Karpas-422 (cell line): ENCODE results near the gene PCARE. TPM values are rescaled to one million over a fixed set of nuclear protein-coding genes. Genes with fewer than 3 reads are reported as not detected.

Experiments used
- DNase-seq: peaks from one replicate; pipeline ENCODE4 v3.0.0-alpha.2; 2015
- H2AFZ ChIP-seq: fragments of 200-600 bp; sonication (generic); 2 replicates; pipeline ENCODE4 v1.6.1; 2014; ENCODE audit warnings: antibody characterized with exemption, low read length, mixed read lengths
- H3K27ac ChIP-seq: fragments of 200-600 bp; sonication (generic); 2 replicates; pipeline ENCODE4 v1.5.1; 2014; ENCODE audit warnings: mild to moderate bottlenecking, low read length, moderate library complexity
- H3K27me3 ChIP-seq: fragments of 200-600 bp; sonication (generic); 2 replicates; pipeline ENCODE4 v1.6.1; 2014; ENCODE audit warnings: low read length, mixed read lengths
- H3K36me3 ChIP-seq: fragments of 200-600 bp; sonication (generic); 2 replicates; pipeline ENCODE4 v1.6.1; 2014; ENCODE audit warnings: low read length, mixed read lengths; ENCODE audit not compliant: insufficient read depth
- H3K4me1 ChIP-seq: fragments of 200-600 bp; sonication (generic); 2 replicates; pipeline ENCODE4 v1.6.1; 2014; ENCODE audit warnings: mild to moderate bottlenecking, low read length, mixed read lengths
- H3K4me2 ChIP-seq: fragments of 200-600 bp; sonication (generic); 2 replicates; pipeline ENCODE4 v1.6.1; 2014; ENCODE audit warnings: low read length, low read depth, mild to moderate bottlenecking; ENCODE audit not compliant: poor library complexity, severe bottlenecking
- H3K4me3 ChIP-seq: fragments of 200-600 bp; sonication (generic); 2 replicates; pipeline ENCODE4 v1.5.1; 2014; ENCODE audit warnings: mild to moderate bottlenecking, antibody characterized with exemption, low read length, mixed read lengths
- H3K79me2 ChIP-seq: fragments of 200-600 bp; sonication (generic); 2 replicates; pipeline ENCODE4 v1.6.1; 2014; ENCODE audit warnings: mild to moderate bottlenecking, low read length, mixed read lengths
- H3K9ac ChIP-seq: fragments of 200-600 bp; sonication (generic); 2 replicates; pipeline ENCODE4 v1.6.0; 2014; ENCODE audit warnings: low read length
- H3K9me2 ChIP-seq: fragments of 200-600 bp; sonication (generic), shearing (Covaris generic); replicated peaks from 2 replicates; pipeline ENCODE4 v1.6.0; 2014; ENCODE audit warnings: mild to moderate bottlenecking, low read length, moderate library complexity; ENCODE audit not compliant: insufficient read depth
- H3K9me3 ChIP-seq: fragments of 300-700, 200-600 bp; sonication (generic); 2 replicates; pipeline ENCODE4 v1.6.1; 2014; ENCODE audit warnings: low read length, mixed read lengths
- H4K20me1 ChIP-seq: fragments of 200-600 bp; sonication (generic); 2 replicates; pipeline ENCODE4 v1.6.1; 2014; ENCODE audit warnings: mild to moderate bottlenecking, antibody characterized with exemption, low read length, low read depth; ENCODE audit not compliant: insufficient read depth
- total RNA-seq: library from RNA; depleted of rRNA; stranded (reverse); fragments of >200 nt; shearing (Covaris generic); gene quantifications from 2 replicates; pipeline ENCODE4 v1.2.3, GENCODE V29; 2014; ENCODE audit warnings: low replicate concordance

Gene PCARE
- total RNA-seq, 1 experiment from 2014 or later, result not detected

DNA sequence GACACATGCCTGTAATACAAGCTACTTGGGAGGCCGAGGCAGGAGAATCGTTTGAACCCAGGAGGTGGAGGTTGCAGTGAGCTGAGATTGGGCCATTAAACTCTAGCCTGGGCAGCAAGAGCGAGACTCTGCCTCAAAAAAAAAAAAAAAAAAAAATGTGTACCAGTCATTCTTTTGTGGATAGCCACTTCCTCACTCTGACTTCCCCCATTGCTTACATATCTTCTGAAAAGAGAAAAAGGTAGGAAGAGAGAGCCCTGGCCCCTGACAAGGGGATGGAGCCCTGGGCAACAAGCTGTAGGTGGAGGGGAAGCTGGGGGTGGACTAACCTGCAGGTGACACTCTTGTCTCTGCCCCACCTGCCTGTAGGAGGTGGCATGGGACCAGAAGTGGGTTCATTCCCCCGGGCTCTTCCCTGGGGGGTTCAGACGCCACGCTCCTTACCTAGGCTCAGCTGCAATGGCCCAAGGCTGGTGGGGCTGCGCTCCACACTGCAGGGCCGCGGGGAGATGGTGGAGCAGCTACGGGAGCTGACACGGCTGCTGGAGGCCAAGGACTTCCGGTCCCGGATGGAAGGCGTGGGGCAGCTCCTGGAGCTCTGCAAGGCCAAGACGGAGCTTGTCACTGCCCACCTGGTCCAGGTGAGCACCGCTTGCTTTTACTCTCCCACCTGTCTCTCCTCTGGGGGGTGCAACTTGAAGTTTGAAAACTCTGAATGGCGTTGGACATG, 39.1 kb downstream of the PCARE start:
- no peak for DNase-seq
- no peaks in the 10 kb centered on the region for H3K4me1 ChIP-seq

DNA sequence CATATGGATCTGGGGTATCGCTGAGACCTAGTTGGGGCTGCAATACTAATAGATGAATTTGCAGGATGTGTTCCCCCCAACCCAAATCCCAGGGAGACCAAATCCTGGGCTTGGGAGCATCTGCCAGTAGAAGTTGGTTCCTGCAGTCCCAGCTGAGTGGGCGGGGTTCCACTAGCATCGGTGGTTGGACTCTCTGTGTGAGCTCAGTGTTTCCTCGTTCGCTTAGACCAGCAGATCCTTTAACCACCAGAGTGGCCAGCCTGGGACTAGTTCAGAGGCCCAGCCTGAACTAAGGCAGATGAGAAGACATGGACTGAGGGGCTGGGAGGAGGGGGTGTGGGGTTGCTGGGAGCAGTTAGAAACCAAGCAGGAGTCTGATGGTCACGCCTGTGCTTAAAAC, 40.7 kb downstream of the PCARE start:
- no peak overlapping the region for H3K4me3 ChIP-seq
- H4K20me1 ChIP-seq, result no peaks in the 10 kb centered on the region
- no peaks in the 10 kb centered on the region for H3K9me2 ChIP-seq
- H2AFZ ChIP-seq, result no peak overlapping the region
- H3K36me3 ChIP-seq, result no peaks in the 10 kb centered on the region
- H3K27ac ChIP-seq, result no peak overlapping the region
- no peaks in the 10 kb centered on the region for H3K27me3 ChIP-seq
- H3K9ac ChIP-seq, result no peak overlapping the region
- H3K4me2 ChIP-seq, result no peak overlapping the region
- no peak for DNase-seq
- no peaks in the 10 kb centered on the region for H3K79me2 ChIP-seq
- no peaks in the 10 kb centered on the region for H3K4me1 ChIP-seq
- H3K9me3 ChIP-seq, result no peaks in the 10 kb centered on the region

More for the DNA sequence above, 39.1 kb downstream of the PCARE start:
- Histone ChIP-seq H3K79me2 (no peaks in the 10 kb centered on the region), H3K4me3 (no peak overlapping the region), H2AFZ (no peak overlapping the region), H3K36me3 (no peaks in the 10 kb centered on the region), H3K9me3 (no peaks in the 10 kb centered on the region), H3K9me2 (no peaks in the 10 kb centered on the region), H3K4me2 (no peak overlapping the region), H3K27me3 (no peaks in the 10 kb centered on the region), H4K20me1 (no peaks in the 10 kb centered on the region), H3K27ac (no peak overlapping the region), H3K9ac (no peak overlapping the region)

DNA sequence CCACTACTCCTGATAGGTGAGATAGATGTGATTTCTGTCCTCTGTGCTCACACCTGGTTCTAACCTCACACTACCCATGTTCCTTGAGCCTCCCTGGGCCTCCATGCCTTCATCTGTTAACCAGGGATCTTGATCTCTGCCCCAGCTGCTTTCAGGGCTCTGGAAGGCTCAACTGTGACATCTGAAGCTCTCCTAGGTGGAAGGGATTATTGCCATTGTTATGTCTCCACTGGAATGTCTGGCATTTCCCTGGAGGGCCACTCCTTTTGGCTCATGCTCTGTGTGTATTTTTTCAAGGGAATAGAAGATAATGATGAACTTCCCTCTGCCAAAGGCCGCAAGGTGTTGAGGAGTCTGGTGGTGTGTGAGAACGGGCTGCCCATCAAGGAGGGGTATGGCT, 41.2 kb downstream of the PCARE start:
- no peaks in the 10 kb centered on the region for H3K36me3 ChIP-seq

GRCh38 chr2:29032189-29032588, 42.1 kb downstream of the PCARE start:
- H3K4me2 ChIP-seq, result no peak overlapping the region
- H4K20me1 ChIP-seq, result no peaks in the 10 kb centered on the region
- no peaks in the 10 kb centered on the region for H3K4me1 ChIP-seq
- H3K27me3 ChIP-seq, result no peaks in the 10 kb centered on the region
- H3K36me3 ChIP-seq, result no peaks in the 10 kb centered on the region
- H3K9me2 ChIP-seq, result no peaks in the 10 kb centered on the region
- no peak overlapping the region for H2AFZ ChIP-seq
- no peak for DNase-seq
- H3K9ac ChIP-seq, result no peak overlapping the region
- no peaks in the 10 kb centered on the region for H3K9me3 ChIP-seq
- no peak overlapping the region for H3K4me3 ChIP-seq
- no peaks in the 10 kb centered on the region for H3K79me2 ChIP-seq
- no peak overlapping the region for H3K27ac ChIP-seq

More for the DNA sequence above, 41.2 kb downstream of the PCARE start:
- no peaks in the 10 kb centered on the region for H3K27me3 ChIP-seq
- H3K4me2 ChIP-seq, result no peak overlapping the region
- no peak overlapping the region for H3K27ac ChIP-seq
- H2AFZ ChIP-seq, result no peak overlapping the region
- H4K20me1 ChIP-seq, result no peaks in the 10 kb centered on the region
- DNase-seq, result no peak
- H3K4me1 ChIP-seq, result no peaks in the 10 kb centered on the region
- H3K9me3 ChIP-seq, result no peaks in the 10 kb centered on the region
- no peak overlapping the region for H3K9ac ChIP-seq
- H3K4me3 ChIP-seq, result no peak overlapping the region
- H3K9me2 ChIP-seq, result no peaks in the 10 kb centered on the region
- no peaks in the 10 kb centered on the region for H3K79me2 ChIP-seq

- Histone ChIP-seq H3K4me3 (no peak overlapping the region), H2AFZ (no peak overlapping the region), H4K20me1 (no peaks in the 10 kb centered on the region), H3K27ac (no peak overlapping the region), H3K4me2 (no peak overlapping the region), H3K9me3 (no peaks in the 10 kb centered on the region), H3K27me3 (no peaks in the 10 kb centered on the region), H3K9ac (no peak overlapping the region), H3K4me1 (no peaks in the 10 kb centered on the region), H3K36me3 (no peaks in the 10 kb centered on the region), H3K9me2 (no peaks in the 10 kb centered on the region), H3K79me2 (no peaks in the 10 kb centered on the region)
- DNase-seq, result no peak
Observed at GRCh38 chr2:29031046-29031445, 43.3 kb downstream of the PCARE start.

GRCh38 chr2:29025711-29026110, 48.6 kb downstream of the PCARE start:
- no peak overlapping the region for H2AFZ ChIP-seq
- H3K27ac ChIP-seq, result no peak overlapping the region
- no peaks in the 10 kb centered on the region for H3K27me3 ChIP-seq
- H3K4me3 ChIP-seq, result no peak overlapping the region
- DNase-seq, result no peak
- no peaks in the 10 kb centered on the region for H3K4me1 ChIP-seq
- no peak overlapping the region for H3K4me2 ChIP-seq
- H3K9me3 ChIP-seq, result no peaks in the 10 kb centered on the region
- H3K36me3 ChIP-seq, result no peaks in the 10 kb centered on the region
- H3K9me2 ChIP-seq, result no peaks in the 10 kb centered on the region
- no peaks in the 10 kb centered on the region for H4K20me1 ChIP-seq
- no peak overlapping the region for H3K9ac ChIP-seq
- no peaks in the 10 kb centered on the region for H3K79me2 ChIP-seq

DNA sequence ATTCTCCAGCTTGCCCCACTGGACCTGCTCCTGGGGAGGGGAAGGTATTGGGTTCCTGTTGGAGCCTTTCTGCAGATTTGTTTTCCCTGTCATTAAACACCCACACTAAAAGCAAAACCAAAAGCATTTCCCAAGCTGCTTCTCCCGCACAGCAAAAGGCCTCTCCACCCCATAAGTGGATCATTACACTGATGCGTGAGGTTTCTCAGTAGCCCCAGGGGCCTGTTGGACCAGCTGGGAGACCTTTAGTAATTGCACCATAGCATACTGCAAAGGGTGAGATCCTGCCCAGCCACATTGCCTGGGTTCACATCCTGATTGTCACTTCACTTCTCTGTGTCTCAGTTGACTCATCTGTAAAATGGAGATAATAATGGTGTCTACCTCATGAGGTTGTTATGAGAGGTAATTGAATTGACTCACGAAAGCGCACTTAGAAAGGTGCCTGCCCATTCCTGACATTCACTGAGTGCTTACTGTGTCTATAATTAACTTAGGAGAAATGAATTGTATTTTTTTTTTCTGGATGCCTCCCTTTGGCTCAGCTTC, 49.4 kb downstream of the PCARE start:
- Histone ChIP-seq H4K20me1 (no peaks in the 10 kb centered on the region), H3K79me2 (no peaks in the 10 kb centered on the region), H3K36me3 (no peaks in the 10 kb centered on the region), H3K27me3 (no peaks in the 10 kb centered on the region), H3K27ac (no peak overlapping the region), H2AFZ (no peak overlapping the region), H3K4me2 (no peak overlapping the region), H3K9ac (no peak overlapping the region), H3K9me3 (no peaks in the 10 kb centered on the region), H3K9me2 (no peaks in the 10 kb centered on the region), H3K4me1 (no peaks in the 10 kb centered on the region), H3K4me3 (no peak overlapping the region)
- no peak for DNase-seq

DNA sequence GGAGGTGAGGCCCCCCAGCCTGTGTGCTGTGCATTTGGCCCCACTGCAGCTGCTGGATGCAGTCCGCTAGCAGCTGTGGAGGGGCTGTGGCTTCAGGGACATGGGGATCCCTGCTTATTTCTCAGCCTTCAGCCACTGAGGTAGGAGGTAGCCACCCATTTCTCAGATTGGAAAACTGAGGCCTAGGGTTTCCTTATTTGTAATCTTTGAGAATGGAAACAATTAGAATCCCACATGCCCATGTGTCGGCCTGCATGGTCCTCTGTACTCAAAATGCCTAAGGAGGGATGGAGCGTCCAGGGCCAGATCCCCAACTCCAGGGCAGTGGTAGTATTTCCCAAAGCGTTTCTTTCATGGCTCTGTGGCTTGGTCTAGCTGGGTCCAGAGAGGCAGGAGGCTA, 51.1 kb downstream of the PCARE start:
- Histone ChIP-seq H3K79me2 (no peaks in the 10 kb centered on the region), H3K27ac (no peak overlapping the region), H3K36me3 (no peaks in the 10 kb centered on the region), H3K27me3 (no peaks in the 10 kb centered on the region), H3K9me3 (no peaks in the 10 kb centered on the region), H3K4me3 (no peak overlapping the region), H3K4me2 (no peak overlapping the region), H4K20me1 (no peaks in the 10 kb centered on the region), H3K9ac (no peak overlapping the region), H3K9me2 (no peaks in the 10 kb centered on the region), H2AFZ (no peak overlapping the region), H3K4me1 (no peaks in the 10 kb centered on the region)
- DNase-seq, result no peak
